Activated naive CD4-positive, alpha-beta T cell treated with anti-CD3 and anti-CD28 coated beads, Interleukin-2, amount 10 ng/mL, durations not matched to agents 7 days and 5 days (primary cell): ENCODE measurements around the gene RPH3AL.
"Not testable (repeated sequence)": the region's sequence is repeated elsewhere in the genome, so short reads cannot be mapped to it uniquely, and the experiment has no call there.

ENCODE experiments used
- CTCF ChIA-PET: fragments of 350-600 bp; sonication (Branson Sonifier 250); formaldehyde crosslinking; loops from one replicate; lab custom pipeline; 2021; ENCODE audit warnings: antibody characterized with exemption; lab: Charles Lee
- DNase-seq: peaks from one replicate; pipeline ENCODE4 v3.0.0-alpha.2; 2020
- H3K27ac Mint-ChIP-seq: one replicate; pipeline ENCODE4 v1.8.0; 2021; ENCODE audit warnings: mild to moderate bottlenecking, moderate library complexity, mixed read lengths
- H3K27me3 Mint-ChIP-seq: one replicate; pipeline ENCODE4 v1.8.0; 2021; ENCODE audit warnings: mild to moderate bottlenecking, mixed read lengths
- H3K36me3 Mint-ChIP-seq: one replicate; pipeline ENCODE4 v1.8.0; 2021; ENCODE audit warnings: mixed read lengths
- H3K4me1 Mint-ChIP-seq: one replicate; pipeline ENCODE4 v1.8.0; 2021; ENCODE audit warnings: mixed read lengths
- H3K4me3 Mint-ChIP-seq: one replicate; pipeline ENCODE4 v1.8.0; 2021; ENCODE audit warnings: mild to moderate bottlenecking, moderate library complexity, mixed read lengths
- H3K9me3 Mint-ChIP-seq: one replicate; pipeline ENCODE4 v1.8.0; 2021; ENCODE audit warnings: mixed read lengths

RPH3AL gene

DNA sequence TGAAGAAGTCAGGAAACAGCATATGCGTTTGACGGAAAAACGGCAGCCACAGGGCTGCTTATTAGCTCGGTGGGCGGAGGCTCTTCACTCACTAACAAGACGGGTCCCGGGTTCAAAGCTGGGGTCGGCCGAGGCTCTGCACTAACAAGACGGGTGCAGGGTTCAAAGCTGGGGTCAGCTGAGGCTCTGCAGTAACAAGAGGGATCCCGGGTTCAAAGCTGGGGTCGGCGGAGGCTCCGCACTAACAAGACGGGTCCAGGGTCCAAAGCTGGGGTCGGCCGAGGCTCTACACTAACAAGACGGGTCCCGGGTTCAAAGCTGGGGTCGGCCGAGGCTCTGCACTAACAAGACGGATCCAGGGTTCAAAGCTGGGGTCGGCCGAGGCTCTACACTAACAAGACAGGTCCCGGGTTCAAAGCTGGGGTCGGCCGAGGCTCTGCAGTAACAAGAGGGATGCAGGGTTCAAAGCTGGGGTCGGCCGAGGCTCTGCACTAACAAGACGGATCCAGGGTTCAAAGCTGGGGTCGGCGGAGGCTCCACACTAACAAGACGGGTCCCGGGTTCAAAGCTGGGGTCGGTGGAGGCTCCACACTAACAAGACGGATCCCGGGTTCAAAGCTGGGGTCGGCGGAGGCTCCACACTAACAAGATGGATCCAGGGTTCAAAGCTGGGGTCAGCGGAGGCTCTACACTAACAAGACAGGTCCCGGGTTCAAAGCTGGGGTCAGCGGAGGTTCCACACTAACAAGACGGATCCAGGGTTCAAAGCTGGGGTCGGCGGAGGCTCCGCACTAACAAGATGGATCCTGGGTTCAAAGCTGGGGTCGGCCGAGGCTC is 117.4 kb downstream of the RPH3AL start:
- DNase-seq, H3K4me1 Mint-ChIP-seq, H3K27ac Mint-ChIP-seq, H3K9me3 Mint-ChIP-seq, H3K4me3 Mint-ChIP-seq, H3K36me3 Mint-ChIP-seq, H3K27me3 Mint-ChIP-seq: not testable (repeated sequence)
- CTCF ChIA-PET: interaction anchor here (0.6 kb wide), 1 partner anchor 30 kb away, joined by 3 read pairs; no protein-coding TSS in a partner anchor

DNA sequence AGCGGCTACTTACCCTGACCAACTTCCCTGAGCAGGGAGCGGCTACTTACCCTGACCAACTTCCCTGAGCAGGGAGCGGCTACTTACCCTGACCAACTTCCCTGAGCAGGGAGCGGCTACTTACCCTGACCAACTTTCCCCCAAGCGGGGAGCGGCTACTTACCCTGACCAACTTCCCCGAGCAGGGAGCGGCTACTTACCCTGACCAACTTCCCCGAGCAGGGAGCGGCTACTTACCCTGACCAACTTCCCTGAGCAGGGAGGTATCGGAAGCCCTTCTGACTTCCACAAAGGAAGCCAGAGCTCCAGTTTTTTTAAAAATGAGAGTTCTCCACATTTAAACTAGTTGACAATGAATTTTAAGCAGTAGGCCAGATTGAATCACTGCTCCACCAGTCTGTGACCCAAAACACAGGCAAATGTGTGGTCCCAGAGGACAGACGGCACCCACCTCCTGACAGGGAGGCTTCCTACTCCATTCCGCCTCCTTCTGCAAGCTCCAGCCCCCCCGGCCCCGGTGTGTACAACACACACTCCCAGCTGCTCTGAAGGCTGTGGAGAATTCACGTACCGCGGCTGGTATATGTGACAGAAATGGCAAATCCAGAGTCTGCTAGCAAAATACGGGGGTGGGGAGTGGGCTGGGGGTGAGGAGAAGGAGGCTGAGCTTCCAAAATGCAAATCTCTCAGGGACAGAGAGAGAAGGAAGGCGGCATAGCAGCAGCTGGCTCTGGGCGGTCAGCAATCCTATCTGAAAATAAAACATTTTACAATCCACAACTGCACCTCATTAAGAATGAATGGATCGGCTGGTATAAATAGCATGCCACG is 118.2 kb downstream of the RPH3AL start:
- H3K36me3 Mint-ChIP-seq, H3K27me3 Mint-ChIP-seq, H3K9me3 Mint-ChIP-seq, DNase-seq, H3K4me3 Mint-ChIP-seq, H3K4me1 Mint-ChIP-seq, H3K27ac Mint-ChIP-seq, CTCF ChIA-PET: not testable (repeated sequence)

DNA sequence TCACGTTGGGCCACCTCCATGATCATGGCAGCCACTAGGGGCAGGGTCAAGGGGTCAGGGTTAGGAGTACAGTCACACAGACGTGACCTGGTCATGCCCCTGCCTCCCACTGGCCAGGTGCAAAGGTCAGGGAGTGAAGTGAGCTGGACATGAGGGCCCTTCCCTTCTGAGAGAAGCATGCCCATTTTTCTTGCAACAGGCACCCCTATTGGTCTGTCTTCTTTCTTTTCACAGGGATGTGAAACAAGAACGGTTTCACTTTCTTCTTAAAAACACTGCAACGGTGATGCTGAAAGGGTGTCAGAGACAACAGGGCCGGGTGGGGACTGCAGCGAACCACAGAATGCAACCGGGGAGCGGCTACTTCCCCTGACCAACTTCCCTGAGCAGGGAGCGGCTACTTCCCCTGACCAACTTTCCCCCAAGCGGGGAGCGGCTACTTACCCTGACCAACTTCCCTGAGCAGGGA is 119.1 kb downstream of the RPH3AL start:
- Mint-ChIP-seq H3K36me3 (no peaks in the 10 kb centered on the region), H3K27me3 (no peaks in the 10 kb centered on the region), H3K4me3 (no peak overlapping the region), H3K4me1 (no peaks in the 10 kb centered on the region), H3K9me3 (no peaks in the 10 kb centered on the region), H3K27ac (no peak overlapping the region)
- CTCF ChIA-PET: interaction anchor here (1.2 kb wide), 1 partner anchor 467 kb away, joined by 3 read pairs; no protein-coding TSS in a partner anchor
- DNase-seq: no peak

DNA sequence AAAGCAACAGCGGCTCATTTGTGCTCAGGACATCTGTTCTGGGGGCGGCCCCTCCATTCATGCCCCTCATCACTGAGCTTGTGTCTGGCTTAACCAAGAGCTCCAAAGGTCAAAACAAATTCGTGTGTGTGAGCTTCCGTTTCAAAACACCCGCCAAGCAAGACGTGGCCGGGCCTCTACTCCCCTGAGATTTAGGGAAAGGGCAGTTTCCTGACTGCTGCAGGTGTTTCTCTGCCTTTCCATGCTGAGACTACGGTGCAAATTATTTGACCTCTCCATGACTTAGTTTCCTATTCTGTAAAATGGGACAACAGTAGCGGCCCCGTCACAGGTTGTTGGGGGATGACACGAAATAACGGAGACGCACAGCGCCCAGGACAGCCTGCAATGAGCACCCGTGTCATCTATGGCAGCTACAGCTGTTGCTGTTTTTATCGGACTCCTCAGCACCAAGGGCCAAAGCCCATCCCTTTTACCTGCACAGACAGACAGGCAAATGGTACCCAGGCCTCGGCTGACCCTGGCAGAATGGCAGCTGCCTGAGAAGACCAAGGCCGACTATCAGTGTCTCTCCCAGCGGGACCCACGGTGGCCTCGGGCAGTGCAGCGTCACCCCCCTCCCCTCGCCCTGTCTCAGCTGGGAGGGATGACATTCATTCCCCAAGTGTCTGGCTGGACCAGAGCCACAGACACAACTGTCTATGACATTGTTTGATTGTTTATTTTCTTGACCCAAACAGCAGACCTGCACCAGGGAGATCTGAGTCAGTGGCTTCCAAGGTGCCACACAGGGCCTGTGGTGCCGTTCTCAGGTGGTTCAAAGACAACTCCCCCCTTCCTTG is 120.4 kb downstream of the RPH3AL start:
- Mint-ChIP-seq H3K4me1 (no peaks in the 10 kb centered on the region), H3K9me3 (no peaks in the 10 kb centered on the region), H3K4me3 (no peak overlapping the region), H3K36me3 (no peaks in the 10 kb centered on the region), H3K27me3 (no peaks in the 10 kb centered on the region), H3K27ac (no peak overlapping the region)
- CTCF ChIA-PET: interaction anchor here (1.2 kb wide), 1 partner anchor 468 kb away, joined by 3 read pairs; no protein-coding TSS in a partner anchor
- DNase-seq: no peak

DNA sequence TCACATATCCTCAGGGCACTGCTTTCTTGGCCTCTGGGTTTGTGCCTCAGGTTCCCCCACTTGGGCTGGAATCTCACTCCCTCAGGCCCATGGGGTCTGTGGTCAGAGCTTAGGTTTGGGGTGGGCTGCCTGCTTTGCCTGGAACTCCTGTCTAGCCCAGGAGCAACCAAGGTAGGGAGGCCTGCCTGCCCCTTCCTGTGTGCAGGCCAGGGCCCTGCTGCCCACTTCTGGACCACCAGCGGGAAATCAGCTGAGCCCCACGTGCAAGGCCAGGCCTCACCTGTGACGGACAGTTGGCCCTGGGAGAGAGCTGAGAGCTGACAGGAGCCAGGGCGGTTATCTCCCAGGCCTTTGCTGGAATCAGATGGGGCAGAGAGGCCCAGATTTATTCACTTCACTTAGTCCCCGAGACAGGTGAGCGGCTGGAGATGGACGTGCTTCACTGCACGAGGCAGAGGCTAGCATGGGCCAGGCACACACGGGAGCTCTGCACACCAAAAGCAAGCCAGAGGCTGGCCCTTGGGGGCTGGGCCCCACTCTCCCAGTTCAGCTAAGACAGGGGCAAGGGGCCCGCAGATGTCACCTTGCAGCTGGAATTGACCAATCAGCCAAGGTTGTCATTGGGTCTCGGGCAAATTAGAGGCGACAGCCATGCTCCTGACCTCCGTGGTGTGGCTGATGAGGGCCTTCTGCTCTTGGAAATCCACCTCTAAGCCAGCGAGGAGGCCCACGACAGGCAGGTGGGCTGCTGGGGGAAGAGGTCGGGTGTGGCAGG is 121.2 kb downstream of the RPH3AL start:
- no peaks in the 10 kb centered on the region for H3K9me3 Mint-ChIP-seq
- no peak overlapping the region for H3K27ac Mint-ChIP-seq
- no peaks in the 10 kb centered on the region for H3K36me3 Mint-ChIP-seq
- no peak for DNase-seq
- H3K4me1 Mint-ChIP-seq: no peaks in the 10 kb centered on the region
- H3K27me3 Mint-ChIP-seq: no peaks in the 10 kb centered on the region
- H3K4me3 Mint-ChIP-seq: no peak overlapping the region
- CTCF ChIA-PET: no interaction called here

DNA sequence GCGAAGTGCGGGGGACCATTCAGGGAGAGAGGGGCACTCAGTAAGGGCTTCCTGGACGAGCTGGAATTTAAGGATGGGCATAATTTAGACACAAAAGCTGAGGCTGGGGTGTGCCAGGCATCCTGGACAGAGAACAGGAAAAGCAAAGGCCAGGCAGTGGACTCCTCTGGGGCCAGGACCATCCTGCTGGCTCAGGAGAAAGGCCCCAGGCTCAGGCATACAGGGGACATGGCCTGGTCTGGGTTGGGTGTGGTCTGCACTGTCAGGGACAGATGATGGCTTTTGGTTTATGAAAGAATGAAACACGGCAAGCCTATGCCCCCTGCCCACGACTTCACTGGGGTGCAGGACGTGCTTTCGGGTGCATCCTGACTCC is 122.2 kb downstream of the RPH3AL start:
- CTCF ChIA-PET: no interaction called here
- Mint-ChIP-seq H3K4me3 (no peak overlapping the region), H3K27ac (no peak overlapping the region), H3K4me1 (no peaks in the 10 kb centered on the region), H3K9me3 (no peaks in the 10 kb centered on the region), H3K27me3 (no peaks in the 10 kb centered on the region), H3K36me3 (no peaks in the 10 kb centered on the region)
- DNase-seq: no peak

DNA sequence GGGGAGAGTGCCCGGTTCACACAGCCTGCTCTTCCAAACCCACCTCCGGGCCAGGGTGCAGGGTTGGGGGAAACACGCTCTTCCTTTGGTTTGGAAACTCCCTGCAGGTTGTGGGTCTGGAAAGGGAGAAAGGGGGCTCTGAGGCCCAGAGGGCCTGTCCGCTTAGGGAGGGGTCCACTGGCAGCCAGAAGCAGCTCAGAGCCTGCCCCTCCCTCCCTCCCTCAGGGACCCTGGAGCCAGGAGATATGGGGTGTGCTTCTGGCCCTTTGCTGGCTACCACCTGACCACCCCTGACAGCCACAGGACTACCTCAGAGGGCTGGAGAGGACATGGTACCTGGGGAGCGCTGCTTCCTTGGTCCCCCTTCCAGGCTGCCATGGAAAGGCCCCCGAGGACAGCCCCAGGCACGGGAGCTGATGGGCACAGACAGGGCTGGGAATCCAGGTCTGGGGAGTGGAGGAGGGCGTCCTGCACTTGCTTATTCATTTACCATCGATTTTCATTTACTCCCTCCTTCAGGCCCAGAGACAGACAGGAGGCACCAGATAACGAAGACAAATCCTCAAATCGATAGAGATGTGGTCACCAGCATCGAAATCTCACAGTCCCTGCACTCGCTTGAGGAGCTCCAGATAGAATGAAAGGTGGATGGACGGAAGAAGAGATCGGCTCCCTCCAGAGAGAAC is 122.8 kb downstream of the RPH3AL start:
- Mint-ChIP-seq H3K4me3 (no peak overlapping the region), H3K27ac (no peak overlapping the region), H3K9me3 (no peaks in the 10 kb centered on the region), H3K4me1 (no peaks in the 10 kb centered on the region), H3K27me3 (no peaks in the 10 kb centered on the region), H3K36me3 (no peaks in the 10 kb centered on the region)
- no peak for DNase-seq
- CTCF ChIA-PET: no interaction called here

DNA sequence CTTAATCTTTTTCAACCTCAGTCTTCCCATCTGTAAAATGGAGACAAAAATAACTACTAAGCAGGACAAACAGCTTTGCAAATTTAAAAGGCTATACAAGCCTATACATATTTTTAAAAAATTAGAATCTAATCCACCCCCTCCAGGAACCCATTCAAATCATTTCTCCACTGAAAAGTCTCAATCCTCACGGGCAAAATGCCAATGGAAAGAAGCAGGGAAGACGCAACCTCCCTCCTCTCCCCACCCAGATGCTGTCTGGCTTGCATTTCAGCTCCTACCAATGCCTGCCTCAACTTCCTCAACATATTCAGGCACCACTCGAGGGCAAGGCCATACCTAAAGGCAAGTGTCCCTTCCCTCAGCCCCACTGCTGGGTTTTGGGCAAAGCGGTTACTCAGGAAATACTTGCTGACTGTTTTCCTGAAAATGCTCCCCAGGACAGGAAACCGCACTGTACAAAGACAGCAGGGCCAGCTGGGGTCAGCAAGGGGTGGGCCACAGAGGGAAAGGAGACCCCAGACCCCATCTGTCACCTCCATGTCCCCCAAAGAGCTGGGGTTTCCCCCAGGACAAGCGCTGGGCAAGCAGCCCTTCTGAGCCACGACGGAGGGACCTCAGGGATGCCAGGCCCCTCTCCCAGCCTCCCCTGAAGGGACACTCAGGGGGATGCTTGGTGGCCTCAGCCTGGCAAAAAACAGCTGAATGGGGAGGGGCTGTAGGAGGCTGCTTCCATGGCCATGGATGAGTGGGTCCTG is 123.5 kb downstream of the RPH3AL start:
- Mint-ChIP-seq H3K4me3 (no peak overlapping the region), H3K27me3 (peaks cover under 1% of the 10 kb centered on the region), H3K4me1 (no peaks in the 10 kb centered on the region), H3K9me3 (no peaks in the 10 kb centered on the region), H3K36me3 (no peaks in the 10 kb centered on the region), H3K27ac (no peak overlapping the region)
- DNase-seq: no peak
- CTCF ChIA-PET: no interaction called here

DNA sequence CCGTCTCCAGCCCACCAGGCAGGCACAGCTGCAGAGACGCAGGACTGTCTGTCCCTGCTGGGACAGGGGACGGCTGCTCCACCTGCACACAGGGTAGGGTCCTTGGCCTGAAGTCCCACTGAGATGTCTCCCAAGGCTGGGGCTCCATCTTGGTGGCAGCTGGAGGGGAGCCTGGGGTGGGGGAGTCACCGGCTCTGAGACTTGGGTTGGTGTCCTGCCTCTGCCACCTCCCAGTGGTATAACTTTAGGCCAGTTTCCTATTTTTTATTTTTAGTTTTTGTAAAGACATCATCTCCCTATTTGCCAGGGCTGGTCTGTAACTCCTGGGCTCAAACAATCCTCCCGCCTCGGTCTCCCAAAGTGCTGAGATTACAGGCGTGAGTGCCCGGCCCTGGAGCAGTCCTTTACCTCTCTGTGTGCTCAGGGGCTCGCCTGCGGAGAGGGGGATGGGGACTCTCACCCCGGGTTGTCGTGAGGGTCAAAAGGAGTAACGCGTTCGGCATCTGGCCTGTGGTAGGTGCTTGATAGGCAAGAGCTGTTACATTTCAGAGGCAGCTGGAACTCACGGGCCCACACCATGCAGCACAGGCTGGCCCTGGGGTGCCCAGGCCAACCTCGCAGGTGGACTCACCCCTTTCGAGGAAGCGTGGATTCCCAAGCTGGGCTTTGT is 124.5 kb downstream of the RPH3AL start:
- CTCF ChIA-PET: no interaction called here
- Mint-ChIP-seq H3K4me3 (no peak overlapping the region), H3K27me3 (peaks cover 3% of the 10 kb centered on the region), H3K27ac (no peak overlapping the region), H3K4me1 (no peaks in the 10 kb centered on the region), H3K36me3 (no peaks in the 10 kb centered on the region), H3K9me3 (no peaks in the 10 kb centered on the region)
- no peak for DNase-seq

DNA sequence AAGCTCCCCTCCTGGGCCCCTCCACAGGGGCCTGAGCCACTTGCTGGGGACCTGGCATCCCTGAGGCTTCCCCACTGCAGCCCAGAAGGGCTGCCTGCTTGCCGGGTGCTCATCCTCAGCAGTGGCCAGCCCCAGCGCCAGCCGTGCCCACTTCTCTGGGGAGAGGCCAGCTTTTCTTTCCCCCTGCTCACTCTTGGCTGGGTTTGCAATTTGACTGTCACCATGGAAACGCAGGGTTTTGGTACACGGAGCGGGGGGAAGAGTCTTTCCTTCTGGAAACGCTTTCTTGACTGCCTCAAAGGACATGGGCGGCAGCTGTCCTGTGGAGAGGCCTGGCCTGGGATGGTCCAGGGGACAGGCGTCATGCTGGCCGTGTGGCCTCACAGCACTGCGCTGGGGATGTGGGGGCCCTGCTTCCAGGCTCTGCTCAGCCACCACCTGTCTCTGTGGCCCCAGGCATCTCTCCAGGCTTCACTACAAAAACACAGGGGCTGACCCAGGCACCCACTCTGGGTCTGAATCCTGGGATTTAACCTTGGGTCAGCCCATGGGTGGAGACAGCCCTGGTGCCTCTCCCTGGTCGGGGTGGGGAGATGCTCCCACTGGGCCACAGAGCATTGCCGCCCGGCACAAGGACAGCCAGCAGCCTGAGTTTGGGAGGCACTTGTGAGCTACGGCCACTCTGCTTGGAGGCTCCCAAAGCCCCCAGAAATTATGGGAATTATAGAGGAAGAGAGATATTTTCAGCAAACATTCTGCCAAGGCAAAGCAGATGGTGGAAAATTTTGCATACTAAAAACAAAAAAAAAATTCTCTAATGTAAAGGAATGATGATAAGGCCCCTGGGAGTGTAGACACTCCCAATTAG is 125.3 kb downstream of the RPH3AL start:
- Mint-ChIP-seq H3K27ac (no peak overlapping the region), H3K27me3 (peaks cover 3% of the 10 kb centered on the region), H3K36me3 (no peaks in the 10 kb centered on the region), H3K4me1 (no peaks in the 10 kb centered on the region), H3K9me3 (no peaks in the 10 kb centered on the region), H3K4me3 (no peak overlapping the region)
- peak; percentile 7 for DNase-seq
- CTCF ChIA-PET: no interaction called here
